ENCODE measurements around the gene PLEKHG5. TPM values are rescaled to one million over a fixed set of nuclear protein-coding genes. Genes with fewer than 3 reads are reported as not detected.
"Not testable (repeated sequence)": the region's sequence is repeated elsewhere in the genome, so short reads cannot be mapped to it uniquely, and the experiment has no call there.

PLEKHG5 gene
- total RNA-seq, 1 experiment from 2014 or later = 1.3 TPM

DNA sequence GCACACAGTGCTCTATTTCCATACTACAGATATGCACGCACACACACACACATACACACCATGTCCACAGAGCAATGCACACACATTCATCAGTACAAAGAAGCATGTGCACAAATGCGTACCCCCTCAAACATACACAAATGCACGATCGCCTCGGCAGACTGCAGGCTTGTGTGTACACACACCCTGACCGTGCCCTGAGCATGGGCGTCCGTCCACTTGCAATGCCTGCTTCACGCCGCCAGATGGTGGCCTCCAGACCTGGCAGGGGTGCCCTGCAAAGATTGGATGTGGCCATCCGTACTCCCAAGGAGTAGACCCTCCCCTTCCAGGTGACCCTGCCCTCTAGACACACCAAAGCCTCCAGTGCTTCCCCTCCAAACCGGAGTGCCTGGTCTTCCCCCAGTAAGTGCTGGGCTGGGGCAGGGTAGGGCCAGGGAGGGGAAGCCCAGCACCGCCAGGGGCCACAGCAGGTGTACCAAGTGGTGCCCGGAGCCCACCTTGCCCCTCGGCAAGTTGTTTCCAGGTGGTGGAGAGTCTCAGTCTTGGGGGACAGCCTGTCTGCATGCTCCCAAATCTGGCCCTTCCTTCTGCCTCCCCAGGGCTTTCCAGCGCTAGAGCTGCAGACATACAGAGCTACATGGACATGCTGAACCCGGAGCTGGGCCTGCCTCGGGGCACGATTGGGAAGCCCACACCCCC is 46.3 kb downstream of the PLEKHG5 start:
- peak; percentile 28 for DNase-seq (ENCODE audit: low spot score)

DNA sequence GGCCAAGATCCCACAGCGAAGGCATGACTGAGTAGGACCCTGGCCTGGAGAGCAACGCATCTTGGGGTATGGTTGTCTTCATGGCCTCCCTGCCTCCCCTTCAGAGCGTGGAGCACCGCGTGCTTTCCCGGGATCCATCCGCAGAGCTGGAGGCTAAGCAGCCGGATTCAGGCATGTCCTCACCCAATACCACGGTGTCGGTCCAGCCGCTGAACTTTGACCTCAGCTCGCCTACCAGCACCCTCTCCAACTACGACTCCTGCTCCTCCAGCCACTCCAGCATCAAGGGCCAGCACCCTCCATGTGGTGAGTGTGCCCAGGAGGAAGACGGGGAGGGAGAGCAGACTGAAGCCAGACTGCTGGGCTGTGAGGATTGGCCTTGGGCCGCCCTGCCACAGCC is 47.1 kb downstream of the PLEKHG5 start:
- DNase-seq (ENCODE audit: low spot score) = no peak

- no peak for DNase-seq (ENCODE audit: low spot score)
These were observed 47.9 kb downstream of the PLEKHG5 start for GRCh38 chr1:6443339-6444115.

GRCh38 chr1:6441586-6441985 is 49.9 kb downstream of the PLEKHG5 start:
- DNase-seq (ENCODE audit: low spot score) = no peak

DNA sequence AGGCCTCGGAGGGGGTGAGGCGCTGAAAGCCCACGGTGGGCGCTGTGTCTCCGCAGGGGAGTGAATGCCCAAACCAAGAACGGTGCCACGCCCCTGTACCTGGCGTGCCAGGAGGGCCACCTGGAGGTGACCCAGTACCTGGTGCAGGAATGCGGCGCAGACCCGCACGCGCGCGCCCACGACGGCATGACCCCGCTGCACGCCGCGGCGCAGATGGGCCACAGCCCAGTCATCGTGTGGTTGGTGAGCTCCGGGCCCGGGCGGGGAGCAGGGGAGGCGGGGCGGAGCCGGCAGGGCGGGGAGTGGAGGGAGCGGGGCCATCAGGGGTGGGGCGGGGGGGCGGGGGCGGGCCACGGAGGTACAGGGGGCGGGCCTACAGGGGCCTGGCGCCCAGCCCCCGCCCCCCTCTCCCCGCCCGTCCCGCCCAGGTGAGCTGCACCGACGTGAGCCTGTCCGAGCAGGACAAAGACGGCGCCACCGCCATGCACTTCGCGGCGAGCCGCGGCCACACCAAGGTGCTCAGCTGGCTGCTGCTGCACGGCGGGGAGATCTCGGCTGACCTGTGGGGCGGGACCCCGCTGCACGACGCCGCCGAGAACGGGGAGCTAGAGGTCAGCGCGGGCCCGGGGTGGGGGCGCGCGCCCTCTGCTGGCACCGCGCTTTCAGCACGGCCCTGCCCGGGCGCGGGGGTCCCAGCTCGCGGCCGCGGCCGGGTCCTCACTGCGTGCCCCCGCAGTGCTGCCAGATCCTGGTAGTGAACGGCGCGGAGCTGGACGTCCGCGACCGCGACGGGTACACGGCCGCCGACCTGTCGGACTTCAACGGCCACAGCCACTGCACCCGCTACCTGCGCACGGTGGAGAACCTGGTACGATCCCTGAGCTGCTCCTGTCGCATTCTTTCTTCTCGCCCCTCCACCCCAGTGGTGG is 51.0 kb downstream of the PLEKHG5 start:
- peak; percentile 35 for DNase-seq (ENCODE audit: low spot score)

- peak; percentile 27 for DNase-seq (ENCODE audit: low spot score)
These were observed 53.4 kb downstream of the PLEKHG5 start for GRCh38 chr1:6438047-6438525.

DNA sequence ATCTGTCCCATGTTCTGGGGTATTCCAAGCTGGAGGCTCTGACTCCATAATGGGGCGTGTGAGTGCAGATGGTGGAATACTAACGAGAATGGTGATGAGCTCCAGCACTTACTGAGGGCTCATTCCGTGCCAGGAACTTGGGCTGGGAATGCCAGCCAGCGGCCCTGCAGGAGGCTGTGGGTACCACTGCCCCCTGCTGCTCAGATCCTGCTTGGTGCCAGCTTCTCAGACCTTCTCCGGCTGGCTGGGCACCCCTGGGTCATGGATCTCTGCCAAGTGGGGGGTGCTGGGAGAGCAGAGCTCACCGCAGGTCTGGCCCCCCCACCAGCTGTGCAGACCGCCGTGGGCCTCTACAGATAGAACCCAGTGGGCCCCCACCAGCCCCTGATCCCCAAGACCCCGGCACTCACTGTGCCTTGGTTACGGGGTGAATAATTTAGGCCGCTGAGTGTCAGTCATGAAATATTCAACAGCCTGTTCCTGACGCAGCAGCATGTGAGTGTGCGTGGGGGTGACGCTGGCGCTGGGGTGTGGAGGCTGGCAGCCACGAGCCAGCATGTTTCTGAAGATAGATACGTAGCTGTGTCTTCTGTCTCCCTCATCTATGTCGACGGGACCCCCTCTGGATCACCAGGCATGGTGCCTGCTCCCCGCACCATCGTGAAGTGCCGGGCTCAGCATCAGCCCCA is 54.3 kb downstream of the PLEKHG5 start:
- peak; percentile 27 for DNase-seq (ENCODE audit: low spot score)

DNA sequence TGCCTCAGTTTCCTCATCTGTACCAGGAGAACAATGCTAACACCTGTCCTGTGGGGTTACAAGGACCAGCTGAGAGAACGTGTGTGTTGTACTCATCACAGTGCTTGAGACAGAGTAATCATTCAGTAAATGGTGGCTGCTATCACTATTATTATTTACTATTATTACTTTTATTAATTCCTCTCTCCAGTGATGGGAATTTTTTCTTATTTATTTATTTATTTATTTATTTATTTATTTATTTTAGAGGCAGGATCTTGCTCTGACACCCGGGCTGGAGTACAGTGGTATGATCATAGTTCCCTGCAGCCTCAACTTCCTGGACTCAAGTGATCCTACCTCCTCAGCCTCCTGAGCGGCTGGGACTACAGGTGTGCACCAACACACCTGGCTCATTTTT is 55.2 kb downstream of the PLEKHG5 start:
- DNase-seq (ENCODE audit: low spot score) = not testable (repeated sequence)

DNA sequence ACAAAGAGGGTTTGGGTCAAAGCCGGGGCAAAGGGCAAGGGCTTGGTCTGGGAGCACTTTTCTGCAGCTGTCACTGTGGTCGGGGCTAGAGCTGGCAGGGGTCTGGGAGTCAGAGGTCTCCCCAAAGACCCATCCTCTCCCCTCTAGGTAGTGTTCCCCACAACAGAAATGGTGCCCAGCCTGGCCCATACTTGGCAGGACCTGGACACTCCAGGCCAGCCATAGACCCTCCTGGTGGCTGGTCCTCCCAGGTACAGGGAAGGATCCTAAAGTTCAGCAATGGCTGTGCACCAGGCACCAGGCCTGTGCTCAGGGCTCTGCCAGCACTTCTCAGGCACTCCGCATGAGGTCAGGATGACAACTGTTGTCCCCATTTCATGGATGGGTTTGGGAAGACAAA is 55.9 kb downstream of the PLEKHG5 start:
- DNase-seq (ENCODE audit: low spot score) = no peak

DNA sequence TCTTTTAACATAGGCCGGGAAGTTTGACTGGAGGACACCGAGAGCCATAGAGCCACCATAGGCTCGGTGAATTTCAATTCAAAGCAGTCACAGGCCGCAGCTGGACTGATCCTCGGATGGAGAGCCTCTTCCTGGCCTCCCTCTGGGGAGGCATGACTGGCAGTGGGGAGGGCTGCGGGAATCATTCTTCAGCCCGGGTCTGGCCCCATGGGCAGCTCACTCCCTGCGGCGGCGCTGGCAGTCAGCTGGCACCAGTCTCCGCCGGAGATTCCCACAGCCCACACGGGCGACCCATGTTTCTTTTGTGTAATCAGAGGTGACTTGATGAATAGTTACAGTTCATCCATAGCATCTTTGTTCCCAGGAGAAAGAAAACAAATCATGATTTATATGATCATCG is 56.3 kb downstream of the PLEKHG5 start:
- DNase-seq (ENCODE audit: low spot score) = no peak

- no peak for DNase-seq (ENCODE audit: low spot score)
These were observed 57.3 kb downstream of the PLEKHG5 start for GRCh38 chr1:6434186-6434585.

DNA sequence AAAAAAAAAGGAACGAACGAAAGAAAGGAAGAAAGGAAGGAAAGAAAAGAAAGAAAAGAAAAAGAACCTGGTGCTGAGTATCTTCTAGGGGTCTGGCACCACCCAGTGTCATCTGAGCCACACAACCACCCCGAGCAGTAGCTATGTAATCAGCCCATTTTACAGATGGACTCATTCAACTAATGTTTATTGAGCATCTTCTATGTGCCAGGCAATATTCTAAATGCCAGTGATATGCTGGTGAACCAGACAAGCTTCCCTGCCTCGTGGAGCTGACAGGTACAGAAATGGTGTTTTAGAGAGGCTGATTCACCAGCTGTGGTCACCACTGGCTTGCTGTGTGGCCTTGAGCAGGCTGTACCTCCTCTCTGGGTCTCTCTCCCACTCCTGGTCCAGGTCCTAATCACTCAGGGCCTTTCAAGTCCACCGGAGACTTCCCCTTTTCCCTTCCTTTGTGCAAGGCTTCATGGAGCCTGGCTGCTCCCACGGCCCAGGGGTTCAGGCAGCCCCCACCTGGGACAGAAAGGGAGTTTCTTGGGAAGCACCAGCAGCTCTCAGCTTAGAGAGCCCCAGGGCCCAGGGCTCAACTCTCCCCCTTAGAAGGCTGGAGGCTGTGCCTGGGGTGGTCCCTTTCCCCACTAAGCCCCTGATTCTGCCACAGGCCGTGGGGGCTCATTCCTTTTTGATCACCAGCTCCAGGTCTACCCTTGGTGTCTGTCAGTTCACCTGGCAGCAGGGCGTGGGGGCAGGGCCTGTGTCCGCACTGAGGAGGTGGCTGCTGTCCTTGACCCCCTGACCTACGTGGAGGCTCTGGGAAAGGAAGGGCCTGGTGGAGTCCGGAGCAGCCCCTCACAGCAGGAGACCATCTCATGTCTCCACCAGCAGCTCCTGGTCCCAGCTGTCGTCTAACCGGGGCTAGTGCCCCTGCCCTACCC is 59.6 kb downstream of the PLEKHG5 start:
- not testable (repeated sequence) for DNase-seq (ENCODE audit: low spot score)

GRCh38 chr1:6429660-6430411 is 61.6 kb downstream of the PLEKHG5 start:
- DNase-seq (ENCODE audit: low spot score) = not testable (repeated sequence)

DNA sequence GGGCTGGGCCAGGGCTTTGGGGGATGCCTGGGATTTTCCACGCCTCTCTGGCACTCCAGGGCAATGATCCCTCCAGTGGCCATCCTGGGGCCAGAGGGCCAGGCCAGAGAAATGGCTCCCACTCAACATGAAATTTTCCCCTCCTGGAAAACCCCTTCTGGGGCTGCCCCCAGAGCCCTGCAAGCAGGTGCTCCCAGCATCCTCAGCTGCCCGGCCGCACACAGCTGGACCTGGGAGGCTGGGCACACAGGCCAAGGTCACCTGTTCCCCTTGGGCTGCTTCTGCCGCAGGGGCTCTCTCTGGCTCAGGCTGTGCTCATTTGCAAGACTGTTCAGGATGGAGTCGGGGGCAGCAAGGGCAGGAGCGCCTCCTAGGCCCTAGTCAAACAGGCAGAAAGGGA is 63.0 kb downstream of the PLEKHG5 start:
- DNase-seq (ENCODE audit: low spot score) = not testable (repeated sequence)

- no peak for DNase-seq (ENCODE audit: low spot score)
These were observed 63.8 kb downstream of the PLEKHG5 start for GRCh38 chr1:6427441-6428390.

DNA sequence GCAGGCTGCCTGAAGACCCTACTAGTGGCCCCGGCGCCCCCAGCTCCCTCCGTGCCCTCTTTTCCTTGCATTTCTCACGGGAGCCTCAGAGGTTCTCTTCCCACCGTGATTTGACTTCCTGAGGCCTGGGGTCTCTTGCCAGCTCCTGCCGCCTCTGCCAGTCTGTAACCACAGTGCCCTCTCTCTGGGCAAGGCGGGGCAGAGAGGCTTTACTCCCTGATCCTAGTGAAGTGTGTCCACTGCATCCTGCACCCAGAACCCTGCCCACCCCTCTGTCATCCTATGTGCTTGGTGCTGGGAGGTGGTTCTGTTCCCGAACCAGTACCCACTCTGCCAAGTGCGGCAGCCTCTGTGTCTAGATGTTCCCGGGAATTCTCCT is 64.5 kb downstream of the PLEKHG5 start:
- no peak for DNase-seq (ENCODE audit: low spot score)

GRCh38 chr1:6426277-6426971 is 65.0 kb downstream of the PLEKHG5 start:
- DNase-seq (ENCODE audit: low spot score) = no peak

DNA sequence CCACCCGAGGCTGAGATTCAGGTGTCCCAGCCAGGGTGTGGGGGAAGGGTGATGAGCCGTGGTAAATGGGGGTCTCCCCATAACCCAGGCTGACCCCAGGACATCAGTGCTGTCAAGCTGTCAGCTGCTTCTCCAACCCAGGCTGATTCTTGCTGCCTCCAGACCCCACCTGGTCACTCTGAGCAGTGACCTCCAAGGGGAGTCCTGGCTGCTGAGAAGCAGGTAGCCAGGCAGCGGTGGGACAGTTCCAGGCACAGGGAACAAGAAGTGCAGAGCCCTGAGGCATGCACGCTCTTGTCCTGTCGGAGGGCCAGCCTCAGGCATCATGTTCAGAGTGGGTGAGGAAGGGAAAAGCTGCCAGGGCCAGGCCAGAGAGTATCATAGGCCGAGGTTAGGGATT is 65.8 kb downstream of the PLEKHG5 start:
- DNase-seq (ENCODE audit: low spot score) = no peak
